ENCODE results near the gene MCC. TPM values are rescaled to one million over a fixed set of nuclear protein-coding genes. Genes with fewer than 3 reads are reported as not detected.

The MCC gene
- total RNA-seq, 1 experiment from 2014 or later, result 0.41 TPM

DNA sequence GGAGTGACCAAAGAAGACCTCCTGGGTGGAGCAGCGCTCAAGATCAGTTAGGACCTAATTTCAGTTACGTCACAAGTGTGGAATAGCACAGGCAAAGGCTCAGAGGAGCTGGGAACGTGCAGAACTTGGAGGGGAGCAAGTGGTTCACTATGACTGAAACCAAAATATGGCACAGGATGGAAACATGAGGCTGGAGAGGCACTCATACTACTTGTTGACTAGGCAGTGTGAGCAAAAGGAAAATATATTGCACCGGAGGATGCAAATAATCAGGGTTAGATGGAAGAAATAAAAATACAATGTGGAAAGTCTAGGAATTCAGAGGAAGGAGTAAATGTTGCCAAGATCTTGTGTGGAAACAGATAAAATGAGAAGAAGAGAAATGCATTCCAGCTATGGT lies 363.3 kb downstream of the MCC start:
- ChIA-PET CTCF (no interaction called here), POLR2A (no interaction called here)
- BruUV-seq (replicated peaks), result no TSS peak
- H3K27me3 ChIP-seq (ENCODE audit: control insufficient read depth, insufficient read depth, low read length), result peaks cover 7% of the 10 kb centered on the region
- no peaks in the 10 kb centered on the region for H3K36me3 ChIP-seq (ENCODE audit: control insufficient read depth, insufficient read depth, low read length)
- H3K4me3 ChIP-seq (ENCODE audit: low read depth in 2 of 2, low read length in 2 of 2), result no peak overlapping the region
- in situ Hi-C loops (cut with HindIII; ENCODE audit: low pct_unique_long_range_greater_than_20kb, low sequenced_read_pairs), result no loop called here
- intact Hi-C loops (cut with micrococcal nuclease; ENCODE audit: unreplicated experiment), result no loop called here
- DNase-seq (ENCODE audit: low read depth, low spot score) (no peak), ATAC-seq (no peak)
- H3K4me1 ChIP-seq (ENCODE audit: control insufficient read depth, insufficient read depth, low read length), result no peaks in the 10 kb centered on the region
- no peaks in the 10 kb centered on the region for H3K9me3 ChIP-seq (ENCODE audit: control insufficient read depth, insufficient read depth, low read depth, low read length)
- no peak overlapping the region for H3K27ac ChIP-seq (ENCODE audit: low read length)
- TF ChIP-seq SIN3A (IDR thresholded peaks at IDR 0.05; ENCODE audit: borderline replicate concordance, insufficient read depth, low read depth, low read length), result no peak
- TF ChIP-seq, protein P1, sequence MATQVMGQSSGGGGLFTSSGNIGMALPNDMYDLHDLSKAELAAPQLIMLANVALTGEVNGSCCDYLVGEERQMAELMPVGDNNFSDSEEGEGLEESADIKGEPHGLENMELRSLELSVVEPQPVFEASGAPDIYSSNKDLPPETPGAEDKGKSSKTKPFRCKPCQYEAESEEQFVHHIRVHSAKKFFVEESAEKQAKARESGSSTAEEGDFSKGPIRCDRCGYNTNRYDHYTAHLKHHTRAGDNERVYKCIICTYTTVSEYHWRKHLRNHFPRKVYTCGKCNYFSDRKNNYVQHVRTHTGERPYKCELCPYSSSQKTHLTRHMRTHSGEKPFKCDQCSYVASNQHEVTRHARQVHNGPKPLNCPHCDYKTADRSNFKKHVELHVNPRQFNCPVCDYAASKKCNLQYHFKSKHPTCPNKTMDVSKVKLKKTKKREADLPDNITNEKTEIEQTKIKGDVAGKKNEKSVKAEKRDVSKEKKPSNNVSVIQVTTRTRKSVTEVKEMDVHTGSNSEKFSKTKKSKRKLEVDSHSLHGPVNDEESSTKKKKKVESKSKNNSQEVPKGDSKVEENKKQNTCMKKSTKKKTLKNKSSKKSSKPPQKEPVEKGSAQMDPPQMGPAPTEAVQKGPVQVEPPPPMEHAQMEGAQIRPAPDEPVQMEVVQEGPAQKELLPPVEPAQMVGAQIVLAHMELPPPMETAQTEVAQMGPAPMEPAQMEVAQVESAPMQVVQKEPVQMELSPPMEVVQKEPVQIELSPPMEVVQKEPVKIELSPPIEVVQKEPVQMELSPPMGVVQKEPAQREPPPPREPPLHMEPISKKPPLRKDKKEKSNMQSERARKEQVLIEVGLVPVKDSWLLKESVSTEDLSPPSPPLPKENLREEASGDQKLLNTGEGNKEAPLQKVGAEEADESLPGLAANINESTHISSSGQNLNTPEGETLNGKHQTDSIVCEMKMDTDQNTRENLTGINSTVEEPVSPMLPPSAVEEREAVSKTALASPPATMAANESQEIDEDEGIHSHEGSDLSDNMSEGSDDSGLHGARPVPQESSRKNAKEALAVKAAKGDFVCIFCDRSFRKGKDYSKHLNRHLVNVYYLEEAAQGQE (IDR thresholded peaks at IDR 0.05; ENCODE audit: insufficient read depth in 1 of 2, low read depth in 2 of 2, low read length in 1 of 2), result no peak
- TF ChIP-seq, protein P2, sequence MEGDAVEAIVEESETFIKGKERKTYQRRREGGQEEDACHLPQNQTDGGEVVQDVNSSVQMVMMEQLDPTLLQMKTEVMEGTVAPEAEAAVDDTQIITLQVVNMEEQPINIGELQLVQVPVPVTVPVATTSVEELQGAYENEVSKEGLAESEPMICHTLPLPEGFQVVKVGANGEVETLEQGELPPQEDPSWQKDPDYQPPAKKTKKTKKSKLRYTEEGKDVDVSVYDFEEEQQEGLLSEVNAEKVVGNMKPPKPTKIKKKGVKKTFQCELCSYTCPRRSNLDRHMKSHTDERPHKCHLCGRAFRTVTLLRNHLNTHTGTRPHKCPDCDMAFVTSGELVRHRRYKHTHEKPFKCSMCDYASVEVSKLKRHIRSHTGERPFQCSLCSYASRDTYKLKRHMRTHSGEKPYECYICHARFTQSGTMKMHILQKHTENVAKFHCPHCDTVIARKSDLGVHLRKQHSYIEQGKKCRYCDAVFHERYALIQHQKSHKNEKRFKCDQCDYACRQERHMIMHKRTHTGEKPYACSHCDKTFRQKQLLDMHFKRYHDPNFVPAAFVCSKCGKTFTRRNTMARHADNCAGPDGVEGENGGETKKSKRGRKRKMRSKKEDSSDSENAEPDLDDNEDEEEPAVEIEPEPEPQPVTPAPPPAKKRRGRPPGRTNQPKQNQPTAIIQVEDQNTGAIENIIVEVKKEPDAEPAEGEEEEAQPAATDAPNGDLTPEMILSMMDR (IDR thresholded peaks at IDR 0.05), result no peak
- TF ChIP-seq POLR2AphosphoS5 (IDR thresholded peaks at IDR 0.05; ENCODE audit: low read depth, low read length), result no peak
- TF ChIP-seq TCF7L2 (IDR thresholded peaks at IDR 0.05; ENCODE audit: low read depth, low read length), result no peak

DNA sequence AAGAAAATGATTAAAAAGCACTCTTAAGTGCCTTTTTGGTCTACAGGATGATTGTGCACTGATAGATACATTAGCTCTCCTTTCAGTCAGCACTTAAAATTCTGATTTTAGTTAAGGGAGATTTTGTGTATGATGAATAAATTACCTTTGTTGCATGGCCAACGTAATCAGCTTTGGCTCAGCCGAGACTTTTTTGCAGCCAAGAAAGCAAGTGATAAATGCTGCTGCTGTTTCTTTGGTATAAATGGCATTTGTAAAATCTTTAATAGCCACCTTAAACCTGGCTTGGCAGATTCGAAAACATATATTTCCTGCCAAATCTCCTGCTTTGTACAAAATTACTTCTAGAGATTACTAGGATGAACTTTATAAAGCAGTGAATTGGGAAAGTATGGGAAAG lies 364.0 kb downstream of the MCC start:
- no peak overlapping the region for H3K4me3 ChIP-seq (ENCODE audit: low read depth in 2 of 2, low read length in 2 of 2)
- in situ Hi-C loops (cut with HindIII; ENCODE audit: low pct_unique_long_range_greater_than_20kb, low sequenced_read_pairs), result no loop called here
- peaks cover 7% of the 10 kb centered on the region for H3K27me3 ChIP-seq (ENCODE audit: control insufficient read depth, insufficient read depth, low read length)
- DNase-seq (ENCODE audit: low read depth, low spot score), result no peak
- no peaks in the 10 kb centered on the region for H3K9me3 ChIP-seq (ENCODE audit: control insufficient read depth, insufficient read depth, low read depth, low read length)
- TF ChIP-seq POLR2AphosphoS5 (IDR thresholded peaks at IDR 0.05; ENCODE audit: low read depth, low read length) (no peak), SIN3A (IDR thresholded peaks at IDR 0.05; ENCODE audit: borderline replicate concordance, insufficient read depth, low read depth, low read length) (no peak), TCF7L2 (IDR thresholded peaks at IDR 0.05; ENCODE audit: low read depth, low read length) (no peak)
- TF ChIP-seq, protein P1 (IDR thresholded peaks at IDR 0.05; ENCODE audit: insufficient read depth in 1 of 2, low read depth in 2 of 2, low read length in 1 of 2), result no peak
- TF ChIP-seq, protein P2 (IDR thresholded peaks at IDR 0.05), result no peak
- no TSS peak for BruUV-seq (replicated peaks)
- ChIA-PET CTCF (no interaction called here), POLR2A (no interaction called here)
- no peak overlapping the region for H3K27ac ChIP-seq (ENCODE audit: low read length)
- intact Hi-C loops (cut with micrococcal nuclease; ENCODE audit: unreplicated experiment), result no loop called here
- H3K36me3 ChIP-seq (ENCODE audit: control insufficient read depth, insufficient read depth, low read length), result no peaks in the 10 kb centered on the region
- H3K4me1 ChIP-seq (ENCODE audit: control insufficient read depth, insufficient read depth, low read length), result no peaks in the 10 kb centered on the region
- ATAC-seq, result no peak

Measured in Panc1 (cell line).